Measurements from ENCODE around the gene HYDIN. TPM values are rescaled to one million over a fixed set of nuclear protein-coding genes. Genes with fewer than 3 reads are reported as not detected.

HYDIN gene
- total and polyA plus RNA-seq, 11 donors, result 0.26 to 5.4 (median 1.5) TPM

- H3K4me1 ChIP-seq, result peaks cover 0 to 21% (median 14%) of the 10 kb centered on the region in 12 donors
- peaks cover 0 to 13% (median 0%) of the 10 kb centered on the region in 12 donors for H3K9me3 ChIP-seq
- H3K27ac ChIP-seq, result peak within 1 kb of the TSS in 8 of 12 donors; percentile 33 to 77 (median 59)
- WGBS, 4 donors, result 0 to 2% (median 1%) methylated on average over 31 to 64 of the region's 64 CpGs
- H3K4me3 ChIP-seq, result peak within 1 kb of the TSS; percentile 79 to 98 (median 94)
- no peaks in the 10 kb centered on the region for H3K27me3 ChIP-seq
- intact Hi-C loops (cut with DNase I), result loop anchor here in 1 of 10 donors (10.0 kb wide), 1 partner anchor 554 kb away; the partner anchor contains the start of gene CALB2
- peak; percentile 88 to 99 (median 98) for ATAC-seq
- TF ChIP-seq POLR2A (IDR thresholded peaks at IDR 0.05), result peak in 1 of 2 donors; percentile 54
- TF ChIP-seq CTCF (IDR thresholded peaks at IDR 0.05), result no peak
- H3K36me3 ChIP-seq, result peaks cover 0 to 13% (median 0%) of the 10 kb centered on the region in 9 donors
- DNase-seq, result peak; percentile 83 to 94 (median 89)
Observed at GRCh38 chr16:70800781-70801480, 429.6 kb downstream of the HYDIN start, which contains the start of gene VAC14. Gene VAC14 (minus strand): TSS chr16:70801158. CDS start chr16:70800900, 258 bp downstream.

GRCh38 chr16:70800311-70800710 is 430.2 kb downstream of the HYDIN start:
- H3K36me3 ChIP-seq, result peaks cover 0 to 13% (median 0%) of the 10 kb centered on the region in 9 donors
- intact Hi-C loops (cut with DNase I), result loop anchor here in 1 of 10 donors (10.0 kb wide), 1 partner anchor 554 kb away; the partner anchor contains the start of gene CALB2
- H3K27ac ChIP-seq, result peak overlapping the region in 8 of 12 donors; percentile 33 to 77 (median 59)
- H3K4me3 ChIP-seq, result peak overlapping the region; percentile 79 to 98 (median 94)
- TF ChIP-seq POLR2A (IDR thresholded peaks at IDR 0.05) (no peak), CTCF (IDR thresholded peaks at IDR 0.05) (no peak)
- ATAC-seq, result peak in 1 of 4 donors; percentile 14
- H3K4me1 ChIP-seq, result peaks cover 0 to 21% (median 14%) of the 10 kb centered on the region in 12 donors
- peaks cover 0 to 13% (median 0%) of the 10 kb centered on the region in 12 donors for H3K9me3 ChIP-seq
- H3K27me3 ChIP-seq, result no peaks in the 10 kb centered on the region
- WGBS, 4 donors, result 12 to 18% (median 16%) methylated on average over 7 of the region's 7 CpGs
- no peak for DNase-seq

GRCh38 chr16:70796301-70796700 is 434.2 kb downstream of the HYDIN start:
- Histone ChIP-seq H3K27ac (no peak overlapping the region), H3K4me3 (no peak overlapping the region), H3K36me3 (peaks cover 0 to 13% (median 0%) of the 10 kb centered on the region in 9 donors), H3K27me3 (no peaks in the 10 kb centered on the region), H3K9me3 (no peaks in the 10 kb centered on the region), H3K4me1 (peaks cover 0 to 20% (median 14%) of the 10 kb centered on the region in 12 donors)
- no peak for TF ChIP-seq POLR2A (IDR thresholded peaks at IDR 0.05)
- TF ChIP-seq CTCF (IDR thresholded peaks at IDR 0.05), result no peak
- WGBS, 4 donors, result 88 to 96% (median 91%) methylated on average over 3 of the region's 3 CpGs
- DNase-seq, result no peak
- ATAC-seq, result no peak
- intact Hi-C loops (cut with DNase I), result no loop called here

- WGBS, 4 donors, result 88 to 96% (median 93%) methylated on average over 12 of the region's 12 CpGs
- no peak for DNase-seq
- H3K36me3 ChIP-seq, result peaks cover 0 to 13% (median 0%) of the 10 kb centered on the region in 9 donors
- no peak for TF ChIP-seq CTCF (IDR thresholded peaks at IDR 0.05)
- no peak for TF ChIP-seq POLR2A (IDR thresholded peaks at IDR 0.05)
- intact Hi-C loops (cut with DNase I), result no loop called here
- ATAC-seq, result no peak
- H3K27ac ChIP-seq, result no peak overlapping the region
- H3K9me3 ChIP-seq, result no peaks in the 10 kb centered on the region
- H3K4me1 ChIP-seq, result peaks cover 0 to 16% (median 12%) of the 10 kb centered on the region in 12 donors
- H3K27me3 ChIP-seq, result no peaks in the 10 kb centered on the region
- no peak overlapping the region for H3K4me3 ChIP-seq
Observed at GRCh38 chr16:70795296-70795912, 435.1 kb downstream of the HYDIN start.

Measured in heart left ventricle (tissue), 16 donors.